ENCODE measurements around the gene SOBP. TPM values are rescaled to one million over a fixed set of nuclear protein-coding genes. Genes with fewer than 3 reads are reported as not detected.

SOBP gene
- total RNA-seq, 1 experiment from 2014 or later, result 10.1 TPM

- no peaks in the 10 kb centered on the region for H3K27me3 Mint-ChIP-seq (ENCODE audit: low read depth)
- CTCF ChIA-PET, result interaction anchor here (3.4 kb wide), 1 partner anchor 11 kb away, joined by 19 read pairs; no protein-coding TSS in a partner anchor
- no peak for TF ChIP-seq PREB (CRISPR knock-in tag; IDR thresholded peaks at IDR 0.05; ENCODE audit: borderline replicate concordance)
- TF ChIP-seq ZNF425 (CRISPR knock-in tag; conservative IDR thresholded peaks at IDR 0.05), result no peak
- TF ChIP-seq CREM (CRISPR knock-in tag; IDR thresholded peaks at IDR 0.05), result no peak
- TF ChIP-seq ARID4B (CRISPR knock-in tag; IDR thresholded peaks at IDR 0.05; ENCODE audit: borderline replicate concordance), result no peak
- TF ChIP-seq ZMAT4 (CRISPR knock-in tag; IDR thresholded peaks at IDR 0.05), result no peak
- TF ChIP-seq ZNF317 (CRISPR knock-in tag; IDR thresholded peaks at IDR 0.05; ENCODE audit: borderline replicate concordance, low read depth), result no peak
- TF ChIP-seq GTF2I (CRISPR knock-in tag; conservative IDR thresholded peaks at IDR 0.05), result no peak
- no peak for TF ChIP-seq ZSCAN18 (CRISPR knock-in tag; IDR thresholded peaks at IDR 0.05)
- TF ChIP-seq ETV6 (CRISPR knock-in tag; IDR thresholded peaks at IDR 0.05), result no peak
- TF ChIP-seq ZNF263 (CRISPR knock-in tag; IDR thresholded peaks at IDR 0.05; ENCODE audit: low read depth), result no peak
- no peak for TF ChIP-seq NR2C2 (CRISPR knock-in tag; IDR thresholded peaks at IDR 0.05)
- TF ChIP-seq USF2 (CRISPR knock-in tag; IDR thresholded peaks at IDR 0.05), result no peak
- TF ChIP-seq OVOL2 (CRISPR knock-in tag; IDR thresholded peaks at IDR 0.05; ENCODE audit: borderline replicate concordance), result no peak
- TF ChIP-seq MAX (CRISPR knock-in tag; IDR thresholded peaks at IDR 0.05), result no peak
- no peak for TF ChIP-seq E2F1 (CRISPR knock-in tag; IDR thresholded peaks at IDR 0.05)
- no peak for TF ChIP-seq ATF6 (CRISPR knock-in tag; IDR thresholded peaks at IDR 0.05)
- peaks cover 10% of the 10 kb centered on the region; the same call in 1 of the 2 replicates for H3K36me3 Mint-ChIP-seq
- ATAC-seq, result no peak
- no peak overlapping the region for H3K4me3 Mint-ChIP-seq
- no peak for DNase-seq (ENCODE audit: low spot score)
- peaks cover 30% of the 10 kb centered on the region for H3K4me1 Mint-ChIP-seq
- no peak overlapping the region for H3K27ac Mint-ChIP-seq
- peaks cover 29% of the 10 kb centered on the region for H3K9me3 Mint-ChIP-seq
- POLR2A ChIA-PET, result no interaction called here
Observed at GRCh38 chr6:107690643-107691061, 200.7 kb downstream of the SOBP start.

Data from WTC11 (cell line).